H1 (cell line): Measurements from ENCODE around the gene ARID1B.

Experiments
- EP300 ChIP-seq, 2 experiments: IDR thresholded peaks; 1 replicate in 1 of 2; 2 replicates in 1 of 2; pipeline ENCODE4 v1.6.1; 2011 to 2012; ENCODE audit warnings: low read depth in 2 of 2, low read length in 2 of 2, mild to moderate bottlenecking in 2 of 2, borderline replicate concordance in 1 of 2, inconsistent platforms in 1 of 2, moderate library complexity in 1 of 2
- GABPA ChIP-seq: IDR thresholded peaks from 2 replicates; pipeline ENCODE4 v1.6.1; 2011; ENCODE audit warnings: mild to moderate bottlenecking, low read length, moderate library complexity, borderline replicate concordance; ENCODE audit not compliant: insufficient read depth
- JUN ChIP-seq: IDR thresholded peaks from 2 replicates; pipeline ENCODE4 v1.6.1; 2011; ENCODE audit warnings: low read depth, mild to moderate bottlenecking, improper control_type of control experiment, low read length
- POLR2A ChIP-seq, 2 experiments: IDR thresholded peaks; 1 replicate in 1 of 2; 2 replicates in 1 of 2; pipeline ENCODE4 v1.6.1; 2011; ENCODE audit warnings: low read depth in 2 of 2, low read length in 2 of 2, mild to moderate bottlenecking in 2 of 2; ENCODE audit errors: control extremely low read depth in 1 of 2
- POLR2AphosphoS5 ChIP-seq: IDR thresholded peaks from 2 replicates; pipeline ENCODE4 v1.6.1; 2011; ENCODE audit warnings: low read depth, low read length
- SP1 ChIP-seq: IDR thresholded peaks from 2 replicates; pipeline ENCODE4 v1.6.1; 2011; ENCODE audit warnings: low read depth, low read length
- SP2 ChIP-seq: IDR thresholded peaks from 2 replicates; pipeline ENCODE4 v1.6.1; 2012; ENCODE audit warnings: mild to moderate bottlenecking, low read length, inconsistent platforms
- YY1 ChIP-seq: IDR thresholded peaks from 2 replicates; pipeline ENCODE4 v1.6.1; 2011; ENCODE audit warnings: low read depth, mild to moderate bottlenecking, low read length
- TF ChIP-seq, protein P1 (sequence below), 3 experiments: IDR thresholded peaks; 1 replicate in 2 of 3; 2 replicates in 1 of 3; pipeline versions ENCODE4 v1.5.1 to v1.6.1; 2011; ENCODE audit warnings: low read length in 3 of 3, mild to moderate bottlenecking in 3 of 3, inconsistent platforms in 2 of 3, low read depth in 1 of 3, moderate library complexity in 1 of 3; ENCODE audit not compliant: insufficient read depth in 1 of 3; ENCODE audit errors: control extremely low read depth in 1 of 3

GRCh38 chr6:156760377-156760776 lies 16.8 kb upstream of the ARID1B start:
- no peak for TF ChIP-seq JUN
- TF ChIP-seq SP1: no peak
- no peak for TF ChIP-seq YY1
- TF ChIP-seq, protein P1, sequence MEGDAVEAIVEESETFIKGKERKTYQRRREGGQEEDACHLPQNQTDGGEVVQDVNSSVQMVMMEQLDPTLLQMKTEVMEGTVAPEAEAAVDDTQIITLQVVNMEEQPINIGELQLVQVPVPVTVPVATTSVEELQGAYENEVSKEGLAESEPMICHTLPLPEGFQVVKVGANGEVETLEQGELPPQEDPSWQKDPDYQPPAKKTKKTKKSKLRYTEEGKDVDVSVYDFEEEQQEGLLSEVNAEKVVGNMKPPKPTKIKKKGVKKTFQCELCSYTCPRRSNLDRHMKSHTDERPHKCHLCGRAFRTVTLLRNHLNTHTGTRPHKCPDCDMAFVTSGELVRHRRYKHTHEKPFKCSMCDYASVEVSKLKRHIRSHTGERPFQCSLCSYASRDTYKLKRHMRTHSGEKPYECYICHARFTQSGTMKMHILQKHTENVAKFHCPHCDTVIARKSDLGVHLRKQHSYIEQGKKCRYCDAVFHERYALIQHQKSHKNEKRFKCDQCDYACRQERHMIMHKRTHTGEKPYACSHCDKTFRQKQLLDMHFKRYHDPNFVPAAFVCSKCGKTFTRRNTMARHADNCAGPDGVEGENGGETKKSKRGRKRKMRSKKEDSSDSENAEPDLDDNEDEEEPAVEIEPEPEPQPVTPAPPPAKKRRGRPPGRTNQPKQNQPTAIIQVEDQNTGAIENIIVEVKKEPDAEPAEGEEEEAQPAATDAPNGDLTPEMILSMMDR (IDR thresholded peaks at IDR 0.05; ENCODE audit: control extremely low read depth in 1 of 3, insufficient read depth in 1 of 3, low read depth in 1 of 3, low read length in 3 of 3): no peak
- TF ChIP-seq GABPA: no peak
- TF ChIP-seq EP300 (IDR thresholded peaks at IDR 0.05; ENCODE audit: borderline replicate concordance in 1 of 2, low read depth in 2 of 2, low read length in 2 of 2): no peak
- no peak for TF ChIP-seq POLR2A (IDR thresholded peaks at IDR 0.05; ENCODE audit: control extremely low read depth in 1 of 2, low read depth in 2 of 2, low read length in 2 of 2)
- TF ChIP-seq SP2: no peak
- TF ChIP-seq POLR2AphosphoS5: no peak
